Stomach smooth muscle (tissue), 2 donors: ENCODE data around the gene NUPR2.
"Not testable (repeated sequence)": the region's sequence is repeated elsewhere in the genome, so short reads cannot be mapped to it uniquely, and the experiment has no call there.

ENCODE experiments used
- H3K27ac ChIP-seq: one replicate; pipeline ENCODE4 v1.7.0; 2013; ENCODE audit warnings: mild to moderate bottlenecking, low read length, inconsistent platforms
- H3K27me3 ChIP-seq, 2 donors: one replicate each; pipeline ENCODE4 v1.7.0; 2013; ENCODE audit warnings: low read length in 2 of 2; ENCODE audit not compliant: insufficient read depth in 2 of 2, control insufficient read depth in 1 of 2
- H3K36me3 ChIP-seq, 2 donors: one replicate each; pipeline ENCODE4 v1.7.0; 2013; ENCODE audit warnings: low read length in 2 of 2; ENCODE audit not compliant: control insufficient read depth in 2 of 2, insufficient read depth in 2 of 2
- H3K4me1 ChIP-seq: one replicate; pipeline ENCODE4 v1.7.0; 2013; ENCODE audit warnings: low read length; ENCODE audit not compliant: control insufficient read depth, insufficient read depth
- H3K4me3 ChIP-seq, 2 donors: one replicate each; pipeline ENCODE4 v1.7.0; 2013; ENCODE audit warnings: low read length in 2 of 2
- H3K9ac ChIP-seq, 2 donors: one replicate each; pipeline ENCODE4 v1.7.0; 2013; ENCODE audit warnings: low read length in 2 of 2, mild to moderate bottlenecking in 1 of 2
- H3K9me3 ChIP-seq, 2 donors: one replicate each; pipeline ENCODE4 v1.7.0; 2013; ENCODE audit warnings: low read length in 2 of 2; ENCODE audit not compliant: control insufficient read depth in 2 of 2
- donor health status: healthy.
- donor health status: Pancreatic carcinoma.

The NUPR2 gene

DNA sequence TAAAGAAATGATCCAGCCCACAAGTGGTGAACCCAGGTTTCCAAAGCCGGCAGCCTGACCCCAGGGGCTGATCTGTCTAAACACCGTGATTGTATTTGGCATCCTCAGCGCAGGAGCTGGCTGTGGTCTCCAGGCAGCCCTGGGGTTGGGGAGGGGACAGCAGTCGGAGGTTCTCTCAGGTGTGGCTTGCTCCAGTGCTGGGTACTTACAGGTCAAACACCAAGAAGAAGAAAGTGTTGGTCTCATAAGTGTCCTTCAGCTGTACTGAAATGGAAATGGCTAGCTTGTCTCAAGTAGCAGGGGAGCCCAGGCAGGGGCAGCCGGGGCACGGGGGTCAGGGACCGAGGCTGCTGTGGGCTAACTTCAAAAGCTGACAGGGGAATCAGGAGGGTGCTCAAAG lies 29.5 kb downstream of the NUPR2 start:
- no peak overlapping the region for H3K9ac ChIP-seq
- H3K27me3 ChIP-seq, result no peaks in the 10 kb centered on the region
- peaks cover 21% of the 10 kb centered on the region for H3K4me1 ChIP-seq
- H3K36me3 ChIP-seq, result peaks cover 9% of the 10 kb centered on the region in 2 donors
- H3K27ac ChIP-seq, result no peak overlapping the region
- H3K4me3 ChIP-seq, result no peak overlapping the region
- no peaks in the 10 kb centered on the region for H3K9me3 ChIP-seq

GRCh38 chr7:56083150-56083785 lies 32.9 kb downstream of the NUPR2 start:
- no peaks in the 10 kb centered on the region for H3K27me3 ChIP-seq
- peak overlapping the region in 1 of 2 donors; percentile 15 for H3K4me3 ChIP-seq
- H3K4me1 ChIP-seq, result peaks cover 34% of the 10 kb centered on the region
- no peaks in the 10 kb centered on the region for H3K9me3 ChIP-seq
- peak overlapping the region; percentile 55 for H3K27ac ChIP-seq
- H3K36me3 ChIP-seq, result peaks cover 11 to 14% of the 10 kb centered on the region in 2 donors
- H3K9ac ChIP-seq, result peak overlapping the region in 1 of 2 donors; percentile 13

GRCh38 chr7:56081626-56082340 lies 34.4 kb downstream of the NUPR2 start:
- Histone ChIP-seq H3K27me3 (no peaks in the 10 kb centered on the region), H3K4me1 (peaks cover 35% of the 10 kb centered on the region), H3K4me3 (no peak overlapping the region), H3K9me3 (no peaks in the 10 kb centered on the region), H3K9ac (no peak overlapping the region), H3K36me3 (peaks cover 11 to 13% of the 10 kb centered on the region in 2 donors), H3K27ac (no peak overlapping the region)

DNA sequence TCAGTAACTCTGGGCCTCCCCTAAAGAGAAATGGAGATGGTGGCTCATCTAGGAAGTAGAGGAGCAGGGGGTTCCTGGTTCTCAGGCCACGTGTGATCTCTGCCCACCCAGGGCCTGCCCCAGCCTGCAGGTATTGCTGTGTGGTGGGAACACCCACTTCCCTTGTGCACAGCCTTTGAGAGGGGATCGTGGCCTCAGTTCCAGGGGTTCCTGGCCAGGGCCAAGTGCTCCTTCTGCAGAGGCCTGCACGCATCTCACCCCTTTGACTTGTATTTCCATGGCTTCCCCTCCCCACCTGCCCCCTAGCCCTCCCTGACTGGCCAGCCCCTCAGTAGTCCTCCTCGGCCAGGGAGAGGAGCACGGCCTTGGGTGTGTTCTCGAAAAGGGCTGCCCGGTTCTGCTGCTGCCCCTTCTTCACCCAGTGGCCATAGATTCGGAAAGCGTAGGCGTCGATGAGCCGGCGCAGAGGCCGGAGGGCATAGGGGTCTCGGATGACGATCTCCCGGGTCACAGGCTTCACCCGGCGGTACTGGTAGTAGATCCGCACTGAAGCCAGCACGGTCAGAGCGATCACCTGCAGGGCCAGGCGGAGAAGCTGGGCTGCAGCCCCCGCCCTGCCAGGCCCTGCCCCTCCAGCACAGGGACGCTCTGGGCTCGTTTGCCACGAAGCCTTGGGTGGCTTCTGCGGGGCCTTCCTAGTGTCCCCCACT lies 35.3 kb downstream of the NUPR2 start:
- not testable (repeated sequence) for H3K4me3 ChIP-seq, H3K27me3 ChIP-seq, H3K9ac ChIP-seq, H3K9me3 ChIP-seq
- Histone ChIP-seq H3K4me1 (peaks cover 35% of the 10 kb centered on the region), H3K27ac (peak overlapping the region; percentile 94), H3K36me3 (peaks cover 8 to 18% of the 10 kb centered on the region in 2 donors)

DNA sequence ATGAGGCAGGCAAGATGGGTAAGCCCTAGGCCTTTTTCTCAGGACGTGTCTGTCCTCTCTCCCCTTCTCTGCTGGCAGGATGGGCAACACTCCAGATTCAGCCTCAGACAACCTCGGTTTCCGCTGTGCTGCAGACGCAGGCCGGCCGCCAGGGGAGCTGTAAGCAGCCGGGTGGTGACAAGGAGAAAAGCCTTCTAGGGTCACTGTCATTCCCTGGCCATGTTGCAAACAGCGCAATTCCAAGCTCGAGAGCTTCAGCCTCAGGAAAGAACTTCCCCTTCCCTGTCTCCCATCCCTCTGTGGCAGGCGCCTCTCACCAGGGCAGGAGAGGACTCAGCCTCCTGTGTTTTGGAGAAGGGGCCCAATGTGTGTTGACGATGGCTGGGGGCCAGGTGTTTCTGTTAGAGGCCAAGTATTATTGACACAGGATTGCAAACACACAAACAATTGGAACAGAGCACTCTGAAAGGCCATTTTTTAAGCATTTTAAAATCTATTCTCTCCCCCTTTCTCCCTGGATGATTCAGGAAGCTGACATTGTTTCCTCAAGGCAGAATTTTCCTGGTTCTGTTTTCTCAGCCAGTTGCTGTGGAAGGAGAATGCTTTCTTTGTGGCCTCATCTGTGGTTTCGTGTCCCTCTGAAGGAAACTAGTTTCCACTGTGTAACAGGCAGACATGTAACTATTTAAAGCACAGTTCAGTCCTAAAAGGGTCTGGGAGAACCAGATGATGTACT lies 36.6 kb downstream of the NUPR2 start:
- H3K9me3 ChIP-seq, result no peaks in the 10 kb centered on the region
- peaks cover 38% of the 10 kb centered on the region for H3K4me1 ChIP-seq
- no peaks in the 10 kb centered on the region for H3K27me3 ChIP-seq
- H3K36me3 ChIP-seq, result peaks cover 8 to 18% of the 10 kb centered on the region in 2 donors
- H3K9ac ChIP-seq, result peak overlapping the region; percentile 50 to 64
- H3K4me3 ChIP-seq, result peak overlapping the region in 1 of 2 donors; percentile 44
- peak overlapping the region; percentile 94 for H3K27ac ChIP-seq

DNA sequence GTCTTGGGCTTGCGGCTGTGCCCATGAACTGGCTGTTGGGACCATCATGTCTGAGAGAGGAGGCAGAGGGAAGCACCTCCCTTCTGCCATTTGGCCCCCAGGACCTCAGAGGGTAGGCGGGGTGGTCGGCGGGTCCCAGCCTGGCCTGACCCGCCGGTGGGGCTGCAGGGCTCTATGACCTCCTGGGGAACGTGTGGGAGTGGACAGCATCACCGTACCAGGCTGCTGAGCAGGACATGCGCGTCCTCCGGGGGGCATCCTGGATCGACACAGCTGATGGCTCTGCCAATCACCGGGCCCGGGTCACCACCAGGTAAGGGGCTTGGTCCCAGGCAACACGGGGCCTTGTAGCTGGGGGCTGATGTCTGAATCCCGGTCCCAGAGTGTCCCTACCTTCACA lies 38.0 kb downstream of the NUPR2 start:
- Histone ChIP-seq H3K36me3 (peaks cover 8 to 18% of the 10 kb centered on the region in 2 donors), H3K4me1 (peaks cover 33% of the 10 kb centered on the region), H3K27me3 (no peaks in the 10 kb centered on the region), H3K27ac (peak overlapping the region; percentile 94), H3K4me3 (no peak overlapping the region), H3K9ac (no peak overlapping the region), H3K9me3 (no peaks in the 10 kb centered on the region)

GRCh38 chr7:56077681-56078080 lies 38.5 kb downstream of the NUPR2 start:
- peak overlapping the region in 1 of 2 donors; percentile 17 for H3K9ac ChIP-seq
- peak overlapping the region; percentile 94 for H3K27ac ChIP-seq
- H3K36me3 ChIP-seq, result peaks cover 8 to 18% of the 10 kb centered on the region in 2 donors
- no peaks in the 10 kb centered on the region for H3K27me3 ChIP-seq
- H3K9me3 ChIP-seq, result no peaks in the 10 kb centered on the region
- peaks cover 30% of the 10 kb centered on the region for H3K4me1 ChIP-seq
- no peak overlapping the region for H3K4me3 ChIP-seq

- H3K27ac ChIP-seq, result no peak overlapping the region
- H3K27me3 ChIP-seq, result no peaks in the 10 kb centered on the region
- no peak overlapping the region for H3K4me3 ChIP-seq
- peaks cover 16% of the 10 kb centered on the region for H3K4me1 ChIP-seq
- peak overlapping the region; percentile 36 to 44 for H3K9ac ChIP-seq
- H3K36me3 ChIP-seq, result peaks cover 8 to 17% of the 10 kb centered on the region in 2 donors
- no peaks in the 10 kb centered on the region for H3K9me3 ChIP-seq
These were observed 41.8 kb downstream of the NUPR2 start for GRCh38 chr7:56074371-56074791.

- H3K27me3 ChIP-seq, H3K27ac ChIP-seq, H3K9me3 ChIP-seq, H3K4me1 ChIP-seq, H3K9ac ChIP-seq, H3K4me3 ChIP-seq: not testable (repeated sequence)
- H3K36me3 ChIP-seq, result peaks cover 11 to 22% of the 10 kb centered on the region in 2 donors
These were observed 49.8 kb downstream of the NUPR2 start for GRCh38 chr7:56066376-56066775.
